Esophagus squamous epithelium (tissue), 5 donors: ENCODE measurements around the gene STAMBPL1. TPM values are rescaled to one million over a fixed set of nuclear protein-coding genes. Genes with fewer than 3 reads are reported as not detected.
A peak's percentile ranks its signal among the peaks of the same experiment; 100 is the strongest.

Experiments
- DNase-seq: peaks from one replicate; lab custom pipeline; 2025; lab: John Stamatoyannopoulos, UW
- H3K27ac ChIP-seq, 4 donors: fragments of 200-600 bp; sonication (generic); one replicate each; pipeline ENCODE4 v1.5.1; 2016 to 2019; ENCODE audit warnings: mild to moderate bottlenecking in 1 of 4
- H3K27me3 ChIP-seq, 4 donors: fragments of 200-600 bp; sonication (generic); 1 replicate in 3 of 4; 2 replicates in 1 of 4; pipeline versions ENCODE4 v1.5.1 to v1.6.0; 2017 to 2021; ENCODE audit warnings: antibody characterized with exemption in 1 of 4
- H3K36me3 ChIP-seq, 3 donors: fragments of 200-600 bp; sonication (generic); one replicate each; pipeline ENCODE4 v1.5.1; 2016 to 2019
- H3K4me1 ChIP-seq, 3 donors: fragments of 200-600 bp; sonication (generic); one replicate each; pipeline ENCODE4 v1.5.1; 2017 to 2019
- H3K4me3 ChIP-seq, 4 donors: fragments of 200-600 bp; sonication (generic); 1 replicate in 3 of 4; 2 replicates in 1 of 4; pipeline ENCODE4 v1.5.1; 2016 to 2019; ENCODE audit warnings: mild to moderate bottlenecking in 2 of 4, moderate library complexity in 1 of 4
- H3K9me3 ChIP-seq, 3 donors: fragments of 200-600 bp; sonication (generic); one replicate each; pipeline ENCODE4 v1.5.1; 2016 to 2019
- POLR2A ChIP-seq, 4 donors: fragments of 450-650 bp; IDR thresholded peaks; one replicate each; pipeline ENCODE4 v1.6.1; 2017; ENCODE audit warnings: antibody characterized with exemption in 4 of 4, mild to moderate bottlenecking in 4 of 4, moderate library complexity in 3 of 4
- WGBS, 2 donors: methylation state at CpG; one replicate each; pipeline ENCODE4 v1.1.5; 2018; 5-methylcytosine and 5-hydroxymethylcytosine counted together
- intact Hi-C: fragments of 100-400 bp; cut with DNase I; formaldehyde crosslinking; loops from one replicate; pipeline ENCODE4 v1.15.0; 2022
- total RNA-seq, 4 donors: library from RNA; depleted of rRNA; stranded (reverse); fragments of >200 nt; gene quantifications; one replicate each; pipeline ENCODE4 v1.1.0, GENCODE V29; 2016
- TF ChIP-seq, protein P1 (sequence below), 6 experiments: fragments of 450-650 bp in 4 of 6; fragments of 200-600 bp in 2 of 6; sonication (generic) in 2 of 6; IDR thresholded peaks; one replicate each; pipeline ENCODE4 v1.5.1; 2016 to 2019; ENCODE audit warnings: antibody characterized with exemption in 6 of 6, mild to moderate bottlenecking in 4 of 6, moderate library complexity in 4 of 6
- donor health status: DM: yes; HTN: yes; CAD: no.

STAMBPL1 gene
- total RNA-seq, 4 donors from 2014 or later, result 3.5 to 21.0 (median 7.6) TPM

DNA sequence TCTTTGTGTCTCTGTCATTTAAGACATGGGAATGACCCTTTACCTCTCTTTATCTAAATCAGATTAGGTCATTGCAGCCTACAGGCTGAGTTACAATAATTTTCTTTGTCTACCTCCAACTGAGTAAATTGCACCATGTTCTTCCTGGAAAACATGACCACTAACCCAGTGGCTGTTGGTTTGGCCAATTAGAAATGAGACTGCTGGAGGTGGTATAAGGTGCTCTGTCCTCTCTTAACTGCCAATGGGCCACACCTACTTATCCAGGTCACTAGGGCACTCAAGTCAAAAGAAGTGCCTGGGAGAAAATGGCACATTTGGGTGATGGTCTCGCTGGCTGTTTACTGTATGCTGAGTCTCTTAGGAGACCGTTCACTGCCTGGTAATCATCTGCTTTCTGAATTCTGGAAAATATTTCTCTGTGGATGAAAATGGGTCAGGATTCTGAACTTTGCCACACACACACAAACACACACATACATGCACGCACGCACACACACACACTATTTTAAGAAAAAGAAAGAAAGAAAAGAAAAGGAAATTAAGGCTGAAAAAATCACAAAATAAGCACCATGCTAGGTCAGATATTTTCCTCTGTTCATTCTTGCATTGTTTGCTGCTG is 16.4 kb downstream of the STAMBPL1 start:
- Histone ChIP-seq H3K9me3 (no peaks in the 10 kb centered on the region), H3K36me3 (no peaks in the 10 kb centered on the region), H3K27ac (peak overlapping the region; percentile 21 to 82 (median 64)), H3K4me1 (peaks cover 0 to 67% (median 27%) of the 10 kb centered on the region in 3 donors), H3K4me3 (no peak overlapping the region), H3K27me3 (no peaks in the 10 kb centered on the region)
- TF ChIP-seq POLR2A (IDR thresholded peaks at IDR 0.05), result no peak
- TF ChIP-seq, protein P1, sequence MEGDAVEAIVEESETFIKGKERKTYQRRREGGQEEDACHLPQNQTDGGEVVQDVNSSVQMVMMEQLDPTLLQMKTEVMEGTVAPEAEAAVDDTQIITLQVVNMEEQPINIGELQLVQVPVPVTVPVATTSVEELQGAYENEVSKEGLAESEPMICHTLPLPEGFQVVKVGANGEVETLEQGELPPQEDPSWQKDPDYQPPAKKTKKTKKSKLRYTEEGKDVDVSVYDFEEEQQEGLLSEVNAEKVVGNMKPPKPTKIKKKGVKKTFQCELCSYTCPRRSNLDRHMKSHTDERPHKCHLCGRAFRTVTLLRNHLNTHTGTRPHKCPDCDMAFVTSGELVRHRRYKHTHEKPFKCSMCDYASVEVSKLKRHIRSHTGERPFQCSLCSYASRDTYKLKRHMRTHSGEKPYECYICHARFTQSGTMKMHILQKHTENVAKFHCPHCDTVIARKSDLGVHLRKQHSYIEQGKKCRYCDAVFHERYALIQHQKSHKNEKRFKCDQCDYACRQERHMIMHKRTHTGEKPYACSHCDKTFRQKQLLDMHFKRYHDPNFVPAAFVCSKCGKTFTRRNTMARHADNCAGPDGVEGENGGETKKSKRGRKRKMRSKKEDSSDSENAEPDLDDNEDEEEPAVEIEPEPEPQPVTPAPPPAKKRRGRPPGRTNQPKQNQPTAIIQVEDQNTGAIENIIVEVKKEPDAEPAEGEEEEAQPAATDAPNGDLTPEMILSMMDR (IDR thresholded peaks at IDR 0.05), result no peak
- no peak for DNase-seq
- WGBS, 2 donors, result 60 to 75% methylated on average over 4 of the region's 4 CpGs
- intact Hi-C loops, result no loop called here

DNA sequence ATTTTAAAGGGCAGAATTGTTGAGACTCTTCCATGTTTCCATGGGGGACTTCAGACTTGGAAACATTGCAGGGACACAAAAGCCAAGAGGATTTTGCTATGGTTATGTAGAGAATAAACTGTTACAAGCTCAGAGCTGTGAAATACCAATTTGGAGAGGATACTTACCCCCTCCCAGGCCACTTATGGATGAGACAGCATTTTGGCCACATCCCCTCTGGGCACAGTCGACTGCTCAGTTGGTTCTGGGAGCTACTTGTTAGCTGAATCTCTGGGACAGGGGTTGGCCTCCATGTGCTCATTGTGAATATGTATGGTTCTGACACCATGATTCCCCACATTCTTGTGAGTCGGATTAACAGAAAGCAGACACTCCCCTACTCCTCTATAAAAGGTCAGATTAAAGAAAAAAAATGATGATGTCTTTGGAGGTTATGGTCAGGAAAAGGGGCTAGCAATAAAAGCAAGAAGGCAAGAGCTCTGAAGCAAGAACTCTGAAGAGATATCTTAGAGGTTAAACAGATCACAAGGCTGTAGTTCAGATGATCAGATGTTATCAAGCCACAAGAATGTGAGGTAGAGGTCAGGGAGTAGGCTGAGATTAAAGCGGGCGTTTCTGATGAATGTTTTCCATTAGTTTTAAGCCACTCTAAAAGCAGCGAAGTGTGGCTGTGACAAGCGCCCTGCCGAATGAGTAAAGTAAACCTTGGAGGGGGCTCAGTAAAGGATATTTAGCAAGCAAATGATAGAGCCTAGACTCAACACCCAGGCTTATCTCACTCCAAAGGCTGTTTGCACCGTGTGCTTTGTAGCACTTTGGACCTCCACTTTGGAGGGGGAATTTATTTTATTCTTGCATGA is 17.2 kb downstream of the STAMBPL1 start:
- H3K4me1 ChIP-seq, result peaks cover 0 to 65% (median 27%) of the 10 kb centered on the region in 3 donors
- peaks cover 0 to 5% (median 0%) of the 10 kb centered on the region in 3 donors for H3K36me3 ChIP-seq
- H3K9me3 ChIP-seq, result no peaks in the 10 kb centered on the region
- no peak overlapping the region for H3K4me3 ChIP-seq
- no peak for DNase-seq
- TF ChIP-seq POLR2A (IDR thresholded peaks at IDR 0.05), result no peak
- TF ChIP-seq, protein P1 (IDR thresholded peaks at IDR 0.05), result no peak
- 55 to 67% methylated on average over 6 to 8 of the region's 8 CpGs for WGBS, 2 donors
- intact Hi-C loops, result no loop called here
- H3K27ac ChIP-seq, result peak overlapping the region; percentile 21 to 82 (median 64)
- H3K27me3 ChIP-seq, result no peaks in the 10 kb centered on the region

DNA sequence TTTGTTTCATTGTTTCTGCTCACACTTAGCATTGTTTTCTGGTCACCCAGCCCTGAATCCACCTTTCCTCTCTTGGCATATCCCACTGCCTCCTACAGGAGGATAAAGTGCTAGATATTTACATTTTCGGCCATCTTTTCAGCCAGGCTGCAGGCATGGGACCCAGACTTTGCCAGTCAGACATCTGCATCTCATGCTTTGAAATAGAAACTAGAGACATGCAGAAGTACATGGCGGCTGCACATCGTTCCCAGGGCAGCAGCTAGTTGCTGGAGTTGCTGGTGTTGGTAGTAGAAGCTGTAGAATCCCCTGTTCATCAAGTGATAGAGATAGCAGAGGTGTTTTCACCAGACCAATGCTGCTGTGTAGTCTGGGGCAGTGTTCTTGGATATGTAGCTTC is 18.7 kb downstream of the STAMBPL1 start:
- Histone ChIP-seq H3K4me1 (peaks cover 0 to 57% (median 27%) of the 10 kb centered on the region in 3 donors), H3K4me3 (no peak overlapping the region), H3K27ac (peak overlapping the region in 3 of 4 donors; percentile 14 to 72 (median 38)), H3K36me3 (peaks cover 0 to 20% (median 0%) of the 10 kb centered on the region in 3 donors), H3K27me3 (no peaks in the 10 kb centered on the region), H3K9me3 (no peaks in the 10 kb centered on the region)
- intact Hi-C loops, result no loop called here
- no peak for TF ChIP-seq POLR2A (IDR thresholded peaks at IDR 0.05)
- TF ChIP-seq, protein P1 (IDR thresholded peaks at IDR 0.05), result no peak
- WGBS, 2 donors, result 86 to 90% methylated on average over 1 to 3 of the region's 3 CpGs
- no peak for DNase-seq

DNA sequence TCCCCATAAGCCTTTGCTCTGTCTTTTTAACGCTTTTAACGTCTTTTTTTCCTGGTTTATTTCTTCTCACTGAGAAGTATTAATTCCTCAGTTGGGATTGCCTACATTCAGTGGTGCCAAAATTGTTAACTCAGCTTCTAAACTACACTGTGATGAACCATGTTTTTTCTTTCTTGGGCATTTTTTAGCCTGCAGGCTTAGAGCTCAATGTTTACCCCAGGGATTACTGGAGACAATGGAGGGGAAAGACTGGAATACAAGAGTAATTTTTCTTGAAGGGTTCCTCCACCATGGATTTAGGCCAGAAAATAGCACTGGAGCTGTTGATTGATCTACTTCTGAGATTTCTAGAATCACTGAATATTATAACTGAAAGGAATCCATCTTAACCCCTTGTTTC is 19.8 kb downstream of the STAMBPL1 start:
- WGBS, 2 donors, result 31% methylated on average over 2 of the region's 2 CpGs
- intact Hi-C loops, result no loop called here
- peak overlapping the region in 3 of 4 donors; percentile 14 to 72 (median 58) for H3K27ac ChIP-seq
- H3K9me3 ChIP-seq, result no peaks in the 10 kb centered on the region
- H3K27me3 ChIP-seq, result no peaks in the 10 kb centered on the region
- H3K4me1 ChIP-seq, result peaks cover 0 to 51% (median 27%) of the 10 kb centered on the region in 3 donors
- no peak overlapping the region for H3K4me3 ChIP-seq
- H3K36me3 ChIP-seq, result peaks cover 0 to 31% (median 0%) of the 10 kb centered on the region in 3 donors
- DNase-seq, result no peak
- no peak for TF ChIP-seq POLR2A (IDR thresholded peaks at IDR 0.05)
- TF ChIP-seq, protein P1 (IDR thresholded peaks at IDR 0.05), result no peak
